ENCODE results near the gene DNM3.

DNA sequence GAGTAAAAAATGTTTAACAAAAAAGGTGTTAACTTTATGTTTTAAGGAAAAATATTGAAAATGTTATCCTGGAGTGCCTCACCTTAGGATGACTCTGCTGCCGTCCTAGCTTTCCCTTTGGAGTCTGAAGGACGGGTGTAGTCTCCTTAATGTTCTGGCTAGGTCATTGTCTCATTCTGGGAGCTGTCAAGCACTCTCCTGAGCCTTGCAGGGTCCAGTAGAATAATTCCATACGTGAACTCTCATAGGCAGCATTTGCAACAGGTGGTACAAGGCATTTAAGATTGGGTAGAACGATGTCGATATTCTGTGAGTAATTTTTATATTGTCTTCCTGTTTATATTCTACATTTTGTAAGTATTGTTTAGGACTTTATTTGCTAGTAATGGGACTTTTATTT, 295.6 kb downstream of the DNM3 start:
- TF ChIP-seq EP300 (IDR thresholded peaks at IDR 0.05; ENCODE audit: low read depth), result no peak
- TF ChIP-seq POLR2A (IDR thresholded peaks at IDR 0.05), result no peak
